ENCODE results near the gene MRPL39.

DNA sequence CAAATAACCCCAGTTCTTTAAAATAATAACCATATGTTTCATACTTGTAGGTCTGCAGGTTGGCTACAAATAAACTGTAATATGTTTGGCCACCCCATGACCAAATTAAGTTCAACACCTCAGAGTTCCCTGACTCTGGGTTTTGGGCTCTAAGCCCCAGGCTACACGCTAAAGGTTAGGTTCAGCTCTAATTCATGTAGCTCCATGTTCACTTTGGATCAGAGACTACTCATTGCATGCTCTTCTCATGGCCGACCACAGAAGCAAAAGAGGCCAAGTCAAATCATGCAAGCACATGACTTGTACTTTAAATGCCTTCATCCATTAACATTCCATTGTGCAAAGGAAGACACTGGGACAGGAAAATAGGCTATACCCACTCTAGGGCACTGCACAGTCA is 66.2 kb downstream of the MRPL39 start:
- TF ChIP-seq, protein P1, sequence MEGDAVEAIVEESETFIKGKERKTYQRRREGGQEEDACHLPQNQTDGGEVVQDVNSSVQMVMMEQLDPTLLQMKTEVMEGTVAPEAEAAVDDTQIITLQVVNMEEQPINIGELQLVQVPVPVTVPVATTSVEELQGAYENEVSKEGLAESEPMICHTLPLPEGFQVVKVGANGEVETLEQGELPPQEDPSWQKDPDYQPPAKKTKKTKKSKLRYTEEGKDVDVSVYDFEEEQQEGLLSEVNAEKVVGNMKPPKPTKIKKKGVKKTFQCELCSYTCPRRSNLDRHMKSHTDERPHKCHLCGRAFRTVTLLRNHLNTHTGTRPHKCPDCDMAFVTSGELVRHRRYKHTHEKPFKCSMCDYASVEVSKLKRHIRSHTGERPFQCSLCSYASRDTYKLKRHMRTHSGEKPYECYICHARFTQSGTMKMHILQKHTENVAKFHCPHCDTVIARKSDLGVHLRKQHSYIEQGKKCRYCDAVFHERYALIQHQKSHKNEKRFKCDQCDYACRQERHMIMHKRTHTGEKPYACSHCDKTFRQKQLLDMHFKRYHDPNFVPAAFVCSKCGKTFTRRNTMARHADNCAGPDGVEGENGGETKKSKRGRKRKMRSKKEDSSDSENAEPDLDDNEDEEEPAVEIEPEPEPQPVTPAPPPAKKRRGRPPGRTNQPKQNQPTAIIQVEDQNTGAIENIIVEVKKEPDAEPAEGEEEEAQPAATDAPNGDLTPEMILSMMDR (IDR thresholded peaks at IDR 0.05; ENCODE audit: insufficient read depth, low read depth, low read length) = no peak
- no peak for TF ChIP-seq EZH2 (IDR thresholded peaks at IDR 0.05; ENCODE audit: insufficient read depth, low read length)
